Stomach (tissue), 9 donors: ENCODE results near the gene SPTSSB. TPM values are rescaled to one million over a fixed set of nuclear protein-coding genes. Genes with fewer than 3 reads are reported as not detected.

Experiments
- DNase-seq, 2 donors: peaks; one replicate each; pipeline versions ENCODE4 v3.0.0 to v3.0.0-alpha.2; 2013 to 2019
- H3K27ac ChIP-seq, 5 donors: fragments of 200-600 bp in 4 of 5; sonication (generic) in 4 of 5; one replicate each; pipeline ENCODE4 v1.5.1; 2013 to 2019; ENCODE audit warnings: mild to moderate bottlenecking in 1 of 5, moderate library complexity in 1 of 5
- H3K27me3 ChIP-seq, 3 donors: fragments of 200-600 bp; sonication (generic); one replicate each; pipeline ENCODE4 v1.5.1; 2017 to 2019; ENCODE audit warnings: mixed run types in 1 of 3
- H3K36me3 ChIP-seq, 4 donors: fragments of 200-600 bp; sonication (generic); 1 replicate in 3 of 4; 2 replicates in 1 of 4; pipeline ENCODE4 v1.5.1; 2016 to 2019
- H3K4me1 ChIP-seq, 4 donors: fragments of 200-600 bp; sonication (generic); one replicate each; pipeline ENCODE4 v1.5.1; 2016 to 2019
- H3K4me3 ChIP-seq, 4 donors: fragments of 200-600 bp; sonication (generic) in 3 of 4; one replicate each; pipeline ENCODE4 v1.5.1; 2016 to 2019; ENCODE audit warnings: mild to moderate bottlenecking in 1 of 4
- H3K9me3 ChIP-seq, 4 donors: fragments of 200-600 bp; sonication (generic); one replicate each; pipeline ENCODE4 v1.5.1; 2016 to 2019
- EP300 ChIP-seq: sonication (generic); formaldehyde crosslinking; IDR thresholded peaks from one replicate; pipeline ENCODE4 v1.6.1; 2017; ENCODE audit warnings: antibody characterized with exemption
- POLR2A ChIP-seq, 4 donors: fragments of 450-650 bp; IDR thresholded peaks; one replicate each; pipeline ENCODE4 v1.6.1; 2016; ENCODE audit warnings: antibody characterized with exemption in 4 of 4, control low read depth in 2 of 4, mild to moderate bottlenecking in 1 of 4, moderate library complexity in 1 of 4
- POLR2AphosphoS5 ChIP-seq, 3 donors: sonication (generic); formaldehyde crosslinking; IDR thresholded peaks; one replicate each; pipeline ENCODE4 v1.6.1; 2016; ENCODE audit warnings: antibody characterized with exemption in 3 of 3
- WGBS, 5 donors: extraction: QIAGEN DNeasy Blood & Tissue Kit in 3 of 5; methylation state at CpG; one replicate each; pipeline versions ENCODE4 v1.1.5 to v1.1.7; 2013 to 2018; 5-methylcytosine and 5-hydroxymethylcytosine counted together
- intact Hi-C: fragments of 100-400 bp; cut with DNase I; formaldehyde crosslinking; loops from one replicate; pipeline ENCODE4 v1.15.1; 2023; ENCODE audit warnings: low total_unique reads
- polyA plus RNA-seq, 3 donors: library from polyadenylated mRNA; stranded (reverse); fragments of 200-250 nt; gene quantifications; one replicate each; pipeline ENCODE4 v1.2.3, GENCODE V29; 2013
- total RNA-seq, 5 donors: library from RNA; depleted of rRNA; stranded (reverse); fragments of >200 nt; gene quantifications; one replicate each; pipeline versions ENCODE4 v1.1.0 to v1.2.3, GENCODE V29; 2014 to 2016
- TF ChIP-seq, protein P1 (sequence below), 7 experiments: fragments of 450-650 bp in 4 of 7; fragments of 200-600 bp in 3 of 7; sonication (generic) in 3 of 7; IDR thresholded peaks; one replicate each; pipeline ENCODE4 v1.5.1; 2016 to 2019; ENCODE audit warnings: antibody characterized with exemption in 7 of 7, control low read depth in 2 of 7, mild to moderate bottlenecking in 1 of 7
- donor health status: healthy with polysubstance abuse.
- donor health status: Bipolar disorder and iron deficiency.
- donor health status: healthy.

SPTSSB gene
- total and polyA plus RNA-seq, 8 donors = 0.29 to 86.3 (median 12.1) TPM

DNA sequence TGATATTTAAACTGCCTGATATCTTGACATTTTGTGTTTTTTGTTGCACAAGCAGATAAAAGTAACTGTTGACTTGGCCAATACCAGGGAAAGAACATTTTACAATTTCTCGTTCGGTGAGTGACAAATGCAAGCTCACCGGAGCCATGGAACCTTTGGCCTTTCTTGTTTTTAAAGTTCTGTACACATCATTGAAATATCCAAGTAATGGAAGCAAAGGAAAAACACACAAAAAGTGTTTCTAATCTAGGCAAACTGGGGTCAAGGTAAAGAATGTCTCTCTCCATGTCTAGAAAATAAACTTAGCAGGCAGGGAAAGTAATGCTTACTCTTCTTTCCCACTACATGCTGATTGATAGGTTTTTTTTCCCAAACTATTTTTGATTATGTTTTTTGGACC lies 27.8 kb downstream of the SPTSSB start:
- no peak for DNase-seq
- Histone ChIP-seq H3K36me3 (no peaks in the 10 kb centered on the region), H3K9me3 (no peaks in the 10 kb centered on the region), H3K4me1 (peaks cover 0 to 10% (median 0%) of the 10 kb centered on the region in 4 donors), H3K4me3 (no peak overlapping the region), H3K27ac (no peak overlapping the region), H3K27me3 (no peaks in the 10 kb centered on the region)
- intact Hi-C loops = no loop called here
- TF ChIP-seq EP300 (no peak), POLR2AphosphoS5 (IDR thresholded peaks at IDR 0.05) (no peak), POLR2A (IDR thresholded peaks at IDR 0.05) (no peak)
- TF ChIP-seq, protein P1, sequence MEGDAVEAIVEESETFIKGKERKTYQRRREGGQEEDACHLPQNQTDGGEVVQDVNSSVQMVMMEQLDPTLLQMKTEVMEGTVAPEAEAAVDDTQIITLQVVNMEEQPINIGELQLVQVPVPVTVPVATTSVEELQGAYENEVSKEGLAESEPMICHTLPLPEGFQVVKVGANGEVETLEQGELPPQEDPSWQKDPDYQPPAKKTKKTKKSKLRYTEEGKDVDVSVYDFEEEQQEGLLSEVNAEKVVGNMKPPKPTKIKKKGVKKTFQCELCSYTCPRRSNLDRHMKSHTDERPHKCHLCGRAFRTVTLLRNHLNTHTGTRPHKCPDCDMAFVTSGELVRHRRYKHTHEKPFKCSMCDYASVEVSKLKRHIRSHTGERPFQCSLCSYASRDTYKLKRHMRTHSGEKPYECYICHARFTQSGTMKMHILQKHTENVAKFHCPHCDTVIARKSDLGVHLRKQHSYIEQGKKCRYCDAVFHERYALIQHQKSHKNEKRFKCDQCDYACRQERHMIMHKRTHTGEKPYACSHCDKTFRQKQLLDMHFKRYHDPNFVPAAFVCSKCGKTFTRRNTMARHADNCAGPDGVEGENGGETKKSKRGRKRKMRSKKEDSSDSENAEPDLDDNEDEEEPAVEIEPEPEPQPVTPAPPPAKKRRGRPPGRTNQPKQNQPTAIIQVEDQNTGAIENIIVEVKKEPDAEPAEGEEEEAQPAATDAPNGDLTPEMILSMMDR (IDR thresholded peaks at IDR 0.05) = no peak
- 22 to 51% (median 28%) methylated on average over 3 of the region's 3 CpGs for whole genome bisulfite sequencing, 5 donors

DNA sequence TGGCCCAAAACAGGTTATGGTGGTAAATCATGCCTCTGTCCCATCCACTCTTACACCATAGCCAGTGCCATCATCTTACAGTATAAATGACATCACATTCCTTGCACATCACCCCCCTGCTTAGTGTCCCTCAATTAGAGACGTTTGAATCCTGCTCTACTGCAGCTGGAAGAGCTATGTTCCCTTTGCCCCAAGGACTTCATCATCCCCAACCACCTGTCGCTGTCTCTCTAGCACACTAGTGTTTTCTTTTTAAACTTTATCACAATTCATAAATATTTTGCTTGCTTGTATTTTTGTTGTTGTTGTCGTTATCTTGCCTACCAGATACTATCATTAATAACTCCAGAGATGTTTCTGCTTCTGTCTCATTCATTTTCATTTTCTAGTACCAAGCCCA lies 28.7 kb downstream of the SPTSSB start:
- 75 to 81% (median 79%) methylated on average over 3 of the region's 3 CpGs for WGBS, 5 donors
- TF ChIP-seq POLR2A (IDR thresholded peaks at IDR 0.05) (no peak), POLR2AphosphoS5 (IDR thresholded peaks at IDR 0.05) (no peak), EP300 (no peak)
- TF ChIP-seq, protein P1 (IDR thresholded peaks at IDR 0.05) = no peak
- H3K27me3 ChIP-seq = no peaks in the 10 kb centered on the region
- no peak overlapping the region for H3K4me3 ChIP-seq
- intact Hi-C loops = no loop called here
- no peak for DNase-seq
- H3K4me1 ChIP-seq = peaks cover 0 to 10% (median 0%) of the 10 kb centered on the region in 4 donors
- H3K9me3 ChIP-seq = no peaks in the 10 kb centered on the region
- no peaks in the 10 kb centered on the region for H3K36me3 ChIP-seq
- no peak overlapping the region for H3K27ac ChIP-seq

DNA sequence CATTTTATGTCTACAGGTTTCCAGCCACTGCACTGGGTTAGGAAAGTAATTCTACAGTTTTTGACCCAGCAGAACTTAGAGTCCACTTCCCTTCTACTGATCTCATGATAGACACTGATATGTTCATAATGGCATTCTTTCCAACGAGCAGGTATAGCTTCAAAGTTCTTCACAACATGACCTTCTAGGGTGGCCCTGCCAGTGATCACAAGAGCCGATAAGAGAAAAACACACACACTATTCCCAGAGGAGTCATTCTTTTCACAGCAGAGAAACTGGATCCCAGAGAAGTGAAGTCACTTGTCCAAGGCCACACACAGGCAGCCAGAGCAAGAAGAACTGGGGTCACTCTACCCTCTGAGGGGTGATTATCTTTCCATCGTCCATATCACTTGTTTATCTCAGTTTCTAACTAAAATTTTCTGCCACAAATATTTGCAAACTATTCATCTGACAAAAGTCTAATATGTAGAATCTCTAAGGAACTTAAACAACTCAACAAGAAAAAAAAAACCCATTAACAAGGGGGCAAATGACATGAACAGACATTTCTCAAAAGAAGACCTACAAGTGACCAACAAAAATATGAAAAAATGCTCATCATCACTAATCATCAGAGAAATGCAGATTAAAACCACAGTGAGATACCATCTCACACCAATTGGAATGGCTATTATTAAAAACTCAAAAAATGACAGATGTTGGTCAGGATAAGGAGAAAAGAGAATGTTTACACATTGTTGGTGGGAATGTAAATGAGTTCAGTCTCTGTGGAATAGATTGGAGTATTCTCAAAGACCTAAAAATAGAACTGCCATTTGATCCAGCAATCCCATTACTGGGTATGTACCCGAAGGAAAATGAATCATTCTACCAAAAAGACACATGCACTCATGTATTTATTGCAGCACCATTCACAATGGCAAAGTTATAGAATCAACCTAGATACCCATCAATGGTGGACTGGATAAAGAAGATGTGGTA lies 31.5 kb downstream of the SPTSSB start:
- Histone ChIP-seq H3K4me1 (peaks cover 0 to 10% (median 0%) of the 10 kb centered on the region in 4 donors), H3K9me3 (no peaks in the 10 kb centered on the region), H3K36me3 (no peaks in the 10 kb centered on the region), H3K4me3 (no peak overlapping the region), H3K27ac (no peak overlapping the region), H3K27me3 (no peaks in the 10 kb centered on the region)
- 38 to 49% (median 41%) methylated on average over 4 of the region's 4 CpGs for WGBS, 5 donors
- intact Hi-C loops = no loop called here
- TF ChIP-seq POLR2A (IDR thresholded peaks at IDR 0.05) (no peak), EP300 (no peak), POLR2AphosphoS5 (IDR thresholded peaks at IDR 0.05) (no peak)
- TF ChIP-seq, protein P1 (IDR thresholded peaks at IDR 0.05) = no peak
- DNase-seq = no peak

- Histone ChIP-seq H3K36me3 (no peaks in the 10 kb centered on the region), H3K27ac (no peak overlapping the region), H3K4me1 (no peaks in the 10 kb centered on the region), H3K9me3 (no peaks in the 10 kb centered on the region), H3K27me3 (no peaks in the 10 kb centered on the region), H3K4me3 (no peak overlapping the region)
- TF ChIP-seq POLR2AphosphoS5 (IDR thresholded peaks at IDR 0.05) = no peak
- no peak for TF ChIP-seq EP300
- TF ChIP-seq, protein P1 (IDR thresholded peaks at IDR 0.05) = no peak
- TF ChIP-seq POLR2A (IDR thresholded peaks at IDR 0.05) = no peak
- intact Hi-C loops = no loop called here
- DNase-seq = no peak
These were observed 34.0 kb downstream of the SPTSSB start for GRCh38 chr3:161337311-161337710.
